Measurements from ENCODE around the gene ACSS1. TPM values are rescaled to one million over a fixed set of nuclear protein-coding genes. Genes with fewer than 3 reads are reported as not detected.

ACSS1 gene
- total RNA-seq, 1 donor = 3.5 TPM

GRCh38 chr20:25089662-25090061, 31.7 kb upstream of the ACSS1 start:
- no peak for TF ChIP-seq CTCF (IDR thresholded peaks at IDR 0.05; ENCODE audit: insufficient read depth, low read depth, low read length)
- H3K4me3 ChIP-seq (ENCODE audit: low read depth, low read length) = no peak overlapping the region
- DNase-seq (ENCODE audit: low read depth) = no peak

GRCh38 chr20:25089096-25089495, 31.2 kb upstream of the ACSS1 start:
- TF ChIP-seq CTCF (IDR thresholded peaks at IDR 0.05; ENCODE audit: insufficient read depth, low read depth, low read length) = no peak
- H3K4me3 ChIP-seq (ENCODE audit: low read depth, low read length) = no peak overlapping the region
- DNase-seq (ENCODE audit: low read depth) = no peak

GRCh38 chr20:25088267-25088666, 30.3 kb upstream of the ACSS1 start:
- no peak for DNase-seq (ENCODE audit: low read depth)
- H3K4me3 ChIP-seq (ENCODE audit: low read depth, low read length) = no peak overlapping the region
- no peak for TF ChIP-seq CTCF (IDR thresholded peaks at IDR 0.05; ENCODE audit: insufficient read depth, low read depth, low read length)

- no peak for DNase-seq (ENCODE audit: low read depth)
- TF ChIP-seq CTCF (IDR thresholded peaks at IDR 0.05; ENCODE audit: insufficient read depth, low read depth, low read length) = no peak
- H3K4me3 ChIP-seq (ENCODE audit: low read depth, low read length) = no peak overlapping the region
Measured at GRCh38 chr20:25087186-25087929, 29.4 kb upstream of the ACSS1 start.

- no peak for DNase-seq (ENCODE audit: low read depth)
- H3K4me3 ChIP-seq (ENCODE audit: low read depth, low read length) = no peak overlapping the region
- TF ChIP-seq CTCF (IDR thresholded peaks at IDR 0.05; ENCODE audit: insufficient read depth, low read depth, low read length) = no peak
Measured at GRCh38 chr20:25085756-25086495, 28.0 kb upstream of the ACSS1 start.

- no peak overlapping the region for H3K4me3 ChIP-seq (ENCODE audit: low read depth, low read length)
Measured at GRCh38 chr20:25084626-25085187, 26.8 kb upstream of the ACSS1 start.

More at GRCh38 chr20:25084626-25085187, 26.8 kb upstream of the ACSS1 start:
- TF ChIP-seq CTCF (IDR thresholded peaks at IDR 0.05; ENCODE audit: insufficient read depth, low read depth, low read length) = no peak
- DNase-seq (ENCODE audit: low read depth) = no peak

Data from fibroblast of villous mesenchyme (primary cell).